GM21723 (cell line): ENCODE results near the gene LRRTM4.

ENCODE experiments used
- ATAC-seq: cut with Tn5 transposase; IDR thresholded peaks from one replicate; pipeline ENCODE4 v1.9.1; 2021; ENCODE audit warnings: mild to moderate bottlenecking, moderate library complexity; ENCODE audit not compliant: unreplicated experiment

Gene LRRTM4

GRCh38 chr2:77007686-77008085 is 514.5 kb downstream of the LRRTM4 start:
- no peak for ATAC-seq

DNA sequence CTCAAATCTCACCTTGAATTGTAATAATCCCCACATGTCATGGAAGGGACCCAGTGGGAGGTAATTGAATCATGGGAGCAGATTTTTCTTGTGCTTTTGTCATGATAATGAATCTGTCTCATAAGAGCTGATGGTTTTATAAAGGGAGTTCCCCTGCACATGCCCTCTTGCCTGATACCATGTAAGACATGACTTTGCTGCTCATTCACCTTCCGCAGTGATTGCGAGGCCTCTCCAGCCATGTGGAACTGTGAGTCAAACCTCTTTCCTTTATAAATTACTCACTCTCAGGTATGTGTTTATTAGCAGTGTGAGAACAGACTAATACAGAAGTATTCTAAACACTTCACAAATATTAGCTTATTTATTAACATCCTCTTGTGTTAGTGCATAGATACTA is 516.7 kb downstream of the LRRTM4 start:
- ATAC-seq, result no peak

GRCh38 chr2:77001895-77002294 is 520.3 kb downstream of the LRRTM4 start:
- ATAC-seq, result no peak

- ATAC-seq, result no peak
These were observed 523.5 kb downstream of the LRRTM4 start for GRCh38 chr2:76998704-76999103.

- no peak for ATAC-seq
These were observed 524.0 kb downstream of the LRRTM4 start for GRCh38 chr2:76998152-76998551.

DNA sequence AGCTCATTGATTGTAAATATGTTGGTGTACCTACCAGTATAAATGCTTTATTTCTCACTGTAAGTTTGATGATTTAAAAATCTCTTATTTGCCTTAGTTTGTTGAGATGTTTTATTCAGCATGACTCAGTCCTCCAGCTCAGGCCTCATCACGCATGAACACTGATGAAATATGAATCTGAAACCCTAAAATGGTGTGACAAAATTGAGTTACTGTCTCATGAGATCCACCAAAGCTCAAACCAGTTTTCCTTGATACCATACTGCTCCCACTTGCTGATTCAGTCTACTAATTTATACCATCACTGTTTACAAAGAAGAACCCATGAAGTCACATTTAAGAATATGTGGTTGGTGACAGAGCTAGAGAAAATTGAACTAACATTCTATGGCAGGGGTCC is 524.9 kb downstream of the LRRTM4 start:
- no peak for ATAC-seq

DNA sequence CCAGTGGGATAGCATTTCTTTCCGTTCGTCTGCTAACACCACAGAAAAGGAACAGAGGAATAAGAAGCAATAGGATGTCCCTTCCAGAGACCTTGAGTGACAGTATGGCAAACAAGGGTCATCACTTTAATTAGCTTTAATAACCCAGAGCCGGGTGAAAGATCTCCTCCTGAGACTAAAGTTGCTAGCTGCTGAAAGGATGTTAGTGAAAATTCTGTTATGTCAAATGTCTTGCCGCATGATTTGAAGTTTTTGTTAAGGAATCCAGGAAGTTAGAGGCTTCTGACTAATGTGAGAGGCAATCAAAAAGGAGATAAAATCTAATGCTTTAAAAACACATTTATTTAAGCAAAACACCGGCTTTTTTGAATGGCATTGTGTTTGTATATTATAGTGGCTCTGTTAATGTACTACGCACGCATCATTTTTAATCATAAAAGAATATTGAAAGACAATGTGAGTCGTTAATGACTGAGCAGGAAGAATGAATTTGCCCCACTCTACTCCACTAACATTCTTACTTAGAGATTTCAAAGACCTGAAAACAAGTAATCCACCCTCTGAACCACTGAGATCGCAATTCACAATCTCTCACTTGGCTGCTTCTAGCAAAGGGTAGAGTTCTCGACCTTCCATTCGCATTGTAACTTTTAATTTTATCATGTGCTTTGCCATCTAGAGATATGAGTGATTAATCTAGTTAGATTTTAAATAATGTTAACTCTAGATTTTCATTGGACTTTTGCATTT is 536.6 kb downstream of the LRRTM4 start:
- no peak for ATAC-seq

- ATAC-seq, result no peak
These were observed 537.8 kb downstream of the LRRTM4 start for GRCh38 chr2:76984359-76984758.

GRCh38 chr2:76980067-76980787 is 541.9 kb downstream of the LRRTM4 start:
- no peak for ATAC-seq

DNA sequence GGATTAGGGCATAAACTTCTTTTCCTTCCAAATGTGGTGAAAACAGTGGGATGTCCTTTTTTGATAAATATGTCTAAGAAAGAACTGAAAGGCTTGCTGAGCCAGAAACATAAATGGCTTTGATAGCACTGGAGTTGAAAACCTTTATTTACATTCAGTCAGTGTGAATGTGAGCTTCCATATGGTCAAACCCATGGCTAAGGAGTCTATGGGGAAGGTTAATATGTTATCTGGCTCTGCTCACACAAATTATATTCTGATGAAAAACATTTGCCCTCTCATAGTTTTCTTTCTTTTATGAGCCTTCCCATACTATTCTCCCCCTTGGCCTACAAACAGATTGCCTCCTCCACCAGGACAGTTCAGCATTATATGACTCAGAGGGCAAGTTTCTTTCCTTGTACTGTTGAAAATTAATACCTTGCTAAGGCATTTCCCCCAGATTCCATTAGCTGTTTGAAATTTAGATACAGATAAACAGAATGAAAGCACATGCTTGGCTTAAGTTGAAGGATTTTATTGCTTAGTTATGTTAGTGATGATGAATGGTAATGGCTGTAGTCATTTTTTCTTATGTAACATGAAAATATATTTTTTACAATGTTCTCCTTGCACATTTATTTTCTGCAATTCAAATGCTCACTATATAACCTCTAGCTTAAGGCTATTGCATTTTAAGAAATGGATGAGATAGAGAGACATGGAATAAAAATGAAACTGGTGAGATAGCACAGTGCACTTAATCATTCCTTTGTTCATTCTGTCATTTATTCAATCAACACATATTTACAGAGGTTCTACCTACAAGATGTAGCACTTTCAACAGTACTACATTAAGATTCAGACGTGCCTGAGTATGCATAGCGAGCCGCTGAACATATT is 544.1 kb downstream of the LRRTM4 start:
- ATAC-seq, result no peak

DNA sequence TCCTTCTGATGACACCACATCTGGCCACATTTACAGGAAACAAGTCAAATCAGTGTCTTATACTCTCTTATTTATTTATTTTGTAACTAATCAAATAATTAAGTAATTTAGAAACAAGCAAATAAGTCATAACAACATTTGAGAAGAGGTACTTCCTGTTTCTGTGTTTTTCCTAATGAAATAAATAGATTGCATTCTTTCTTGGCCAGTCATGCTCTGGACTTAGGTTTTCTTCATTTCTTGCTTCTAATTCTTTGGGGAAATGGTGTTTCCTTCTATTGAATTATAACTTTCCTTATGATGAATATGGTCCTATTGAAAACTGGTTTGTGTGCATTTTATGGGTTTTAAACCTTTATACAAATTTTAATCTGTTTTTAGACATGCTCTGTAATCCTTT is 546.4 kb downstream of the LRRTM4 start:
- no peak for ATAC-seq

GRCh38 chr2:76973610-76974009 is 548.6 kb downstream of the LRRTM4 start:
- ATAC-seq, result no peak

GRCh38 chr2:76965772-76966171 is 556.4 kb downstream of the LRRTM4 start:
- no peak for ATAC-seq

DNA sequence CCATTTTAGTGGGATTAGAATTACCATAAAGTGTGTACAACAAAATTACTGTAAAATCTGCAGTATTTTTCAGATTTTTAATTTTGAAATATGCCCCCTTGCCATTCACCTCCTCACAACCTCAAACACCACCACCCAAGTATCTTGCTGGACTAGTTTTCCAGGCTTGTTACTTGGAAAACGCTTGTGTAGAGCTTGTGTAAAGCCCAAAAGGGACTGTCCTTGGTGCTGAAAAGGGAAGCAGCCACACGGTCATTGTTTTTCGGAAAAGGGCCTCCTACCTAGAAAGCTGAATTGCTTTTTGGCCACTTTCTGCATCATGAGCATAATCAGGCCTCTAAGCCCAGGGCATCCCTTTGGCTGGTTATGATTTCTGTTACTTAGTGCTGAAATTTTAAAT is 563.4 kb downstream of the LRRTM4 start:
- ATAC-seq, result no peak

DNA sequence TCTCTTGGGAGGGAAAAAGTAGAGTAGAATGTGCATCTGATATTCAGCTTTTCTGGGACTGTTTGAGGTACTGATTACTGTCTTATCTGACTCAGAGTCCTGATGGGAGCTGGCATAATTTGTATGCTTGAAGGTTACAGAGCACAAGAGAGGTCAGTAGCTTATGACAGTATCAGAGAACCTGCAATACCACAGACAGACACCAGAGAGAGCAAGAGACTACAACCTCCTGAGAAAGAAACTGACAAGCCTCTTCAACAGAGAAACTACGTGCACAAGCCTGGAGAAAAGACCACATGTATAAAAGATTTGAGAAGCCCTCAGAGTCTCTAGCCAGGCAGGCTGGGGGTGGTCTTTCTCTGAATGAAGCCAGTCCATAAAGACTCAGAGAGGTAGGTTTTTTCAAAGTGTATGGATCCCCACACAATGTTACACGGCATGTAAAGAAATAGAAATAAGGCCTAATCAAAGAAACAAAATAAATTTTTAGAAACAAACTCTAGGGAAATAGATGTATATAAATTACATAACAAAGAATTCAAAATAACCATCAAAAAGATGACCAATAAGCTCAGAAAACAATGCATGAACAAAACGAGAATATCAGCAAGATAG is 568.3 kb downstream of the LRRTM4 start:
- peak; percentile 65 for ATAC-seq

- ATAC-seq, result no peak
These were observed 575.5 kb downstream of the LRRTM4 start for GRCh38 chr2:76946631-76947145.

DNA sequence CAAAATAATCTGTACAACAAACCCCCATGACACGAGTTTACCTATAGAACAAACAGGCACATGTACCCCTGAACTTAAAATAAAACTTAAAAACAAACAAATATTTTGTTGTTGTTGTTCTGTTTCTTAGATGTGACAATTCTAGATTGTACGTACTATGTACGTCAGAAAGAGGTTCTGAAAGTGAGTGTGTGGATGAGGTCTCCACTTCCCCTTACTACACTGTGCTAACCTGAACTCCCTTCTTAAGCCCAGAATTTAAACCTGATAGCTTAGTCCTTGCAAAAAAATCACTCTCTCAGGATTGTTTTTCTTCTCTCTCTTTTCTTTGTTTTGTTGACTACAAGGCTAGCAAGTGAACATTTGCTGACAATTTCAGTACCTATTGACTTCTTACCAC is 581.6 kb downstream of the LRRTM4 start:
- ATAC-seq, result no peak

- no peak for ATAC-seq
These were observed 584.0 kb downstream of the LRRTM4 start for GRCh38 chr2:76938153-76938552.

DNA sequence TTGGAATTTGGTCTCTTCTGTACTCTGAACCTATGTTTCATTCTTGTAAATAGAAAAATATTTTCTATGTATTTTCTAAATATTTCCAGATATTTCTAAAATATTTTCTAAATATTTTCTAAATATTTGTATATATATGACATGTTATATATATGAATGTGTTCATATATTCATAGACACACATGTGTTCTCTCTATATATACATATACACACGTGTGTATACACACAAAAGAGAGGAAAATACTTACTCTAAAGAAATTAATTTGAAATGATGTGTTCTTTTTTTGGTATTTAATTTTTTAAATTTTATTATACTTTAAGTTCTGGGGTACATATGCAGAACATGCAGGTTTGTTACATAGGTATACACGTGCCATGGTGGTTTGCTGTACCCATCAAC is 589.6 kb downstream of the LRRTM4 start:
- ATAC-seq, result no peak

GRCh38 chr2:76930056-76930744 is 592.0 kb downstream of the LRRTM4 start:
- ATAC-seq, result no peak
